ENCODE results near the gene GPR78. TPM values are rescaled to one million over a fixed set of nuclear protein-coding genes. Genes with fewer than 3 reads are reported as not detected.

The GPR78 gene
- total RNA-seq, 1 experiment from 2014 or later = 3.4 TPM

- H4K8ac ChIP-seq (replicated peaks; ENCODE audit: insufficient read length, low read depth, low read length) = no peak overlapping the region
- WGBS (ENCODE audit: extremely low coverage, insufficient read length, low lambda C conversion rate) = no CpG with 5 or more reads among the region's 8 CpGs
- no peak overlapping the region for H3K18ac ChIP-seq (ENCODE audit: insufficient read length, low read depth, low read length)
- no peaks in the 10 kb centered on the region for H3K9me3 ChIP-seq (ENCODE audit: control insufficient read depth, low read depth, low read length)
- H2BK12ac ChIP-seq (ENCODE audit: insufficient read length, low read depth, low read length) = no peak overlapping the region
- no peak overlapping the region for H3K23ac ChIP-seq (ENCODE audit: insufficient read length, low read depth, low read length)
- no peak overlapping the region for H3K9ac ChIP-seq (ENCODE audit: extremely low read depth, insufficient read length, low read length)
- H2BK120ac ChIP-seq (ENCODE audit: low read depth, low read length, poor library complexity, severe bottlenecking) = no peak overlapping the region
- H3K9me3 Mint-ChIP-seq = no peaks in the 10 kb centered on the region
- H2BK5ac ChIP-seq (ENCODE audit: insufficient read length, low read length) = no peak overlapping the region
- H4K5ac ChIP-seq (ENCODE audit: insufficient read length, low read depth, low read length) = no peak overlapping the region
- H3K27me3 ChIP-seq (ENCODE audit: insufficient read depth, low read length) = no peaks in the 10 kb centered on the region
- H2BK15ac ChIP-seq (ENCODE audit: low read depth, low read length) = no peak overlapping the region
- no peak overlapping the region for H2AK5ac ChIP-seq (ENCODE audit: insufficient read length, low read length)
- H3K4ac ChIP-seq (ENCODE audit: low read depth, low read length) = no peak overlapping the region
- no peaks in the 10 kb centered on the region for H4K20me1 ChIP-seq (ENCODE audit: control insufficient read depth, insufficient read depth, insufficient read length)
- H3K4me1 ChIP-seq (ENCODE audit: insufficient read depth, low read length) = no peaks in the 10 kb centered on the region
- no peak overlapping the region for H2BK20ac ChIP-seq (ENCODE audit: low read depth, low read length, poor library complexity, severe bottlenecking)
- H3K56ac ChIP-seq (ENCODE audit: insufficient read length, low read depth, low read length) = no peak overlapping the region
- H3T11ph ChIP-seq (ENCODE audit: low read length) = no peak overlapping the region
- no peak overlapping the region for H3K27ac ChIP-seq (ENCODE audit: insufficient read length, low read depth, low read length)
- no peak overlapping the region for H3K4me3 Mint-ChIP-seq
- H3K79me2 ChIP-seq (ENCODE audit: insufficient read depth, low read length) = no peaks in the 10 kb centered on the region
- H4K91ac ChIP-seq (ENCODE audit: insufficient read length, low read depth, low read length) = no peak overlapping the region
- no peaks in the 10 kb centered on the region; a peak in 1 of 4 replicates for H3K4me1 Mint-ChIP-seq
- H3K23me2 ChIP-seq (ENCODE audit: insufficient read length, low read depth, low read length, poor library complexity, severe bottlenecking) = no peaks in the 10 kb centered on the region
- H3K36me3 Mint-ChIP-seq (ENCODE audit: insufficient read depth in 1 of 3, low read depth in 3 of 3) = peaks cover 2 to 55% (median 48%) of the 10 kb centered on the region in 3 experiments; a peak in 5 of 7 replicates
- H3K27ac Mint-ChIP-seq = no peak overlapping the region
- TF ChIP-seq CTCF (conservative IDR thresholded peaks at IDR 0.05) = no peak
- no peak overlapping the region for H2AFZ ChIP-seq (ENCODE audit: low read length)
- H3K4me2 ChIP-seq (ENCODE audit: insufficient read depth, insufficient read length, low read length) = no peak overlapping the region
- no peak overlapping the region for H3K14ac ChIP-seq (ENCODE audit: insufficient read depth, low read length)
- peaks cover 4% of the 10 kb centered on the region; the same call in 1 of the 2 replicates for H3K27me3 Mint-ChIP-seq (ENCODE audit: low read depth)
- DNase-seq = no peak
- no peaks in the 10 kb centered on the region for H3K79me1 ChIP-seq (ENCODE audit: insufficient read depth, low read depth, low read length, poor library complexity, severe bottlenecking)
Observed at GRCh38 chr4:8610858-8611616, 30.8 kb downstream of the GPR78 start.
